Esophagus mucosa (tissue), 1 donor: ENCODE results near the gene HERC6. TPM values are rescaled to one million over a fixed set of nuclear protein-coding genes. Genes with fewer than 3 reads are reported as not detected.
"Not testable (repeated sequence)": the region's sequence is repeated elsewhere in the genome, so short reads cannot be mapped to it uniquely, and the experiment has no call there.

Experiments
- ATAC-seq: fragments of 200-7000 bp; cut with Tn5 transposase; one replicate; pipeline ENCODE4 v1.9.1; 2020
- total RNA-seq: library from RNA; stranded (reverse); gene quantifications from one replicate; pipeline ENCODE4 v1.2.4, GENCODE V29; 2023
- donor health status: DM: yes; HTN: yes; CAD: no.

HERC6 gene
- total RNA-seq: 19.5 TPM

GRCh38 chr4:88378691-88379559, at the start of gene HERC6:
Gene HERC6, plus strand, starts transcription at chr4:88378852. Its CDS starts 70 bp downstream, at chr4:88378922.
- ATAC-seq: peak; percentile 95

- ATAC-seq: peak; percentile 80
Observed at GRCh38 chr4:88333741-88334405, 44.8 kb upstream of the HERC6 start.

- no peak for ATAC-seq
Observed at GRCh38 chr4:88335092-88335665, 43.5 kb upstream of the HERC6 start.

- ATAC-seq: peak; percentile 85
Observed at GRCh38 chr4:88341227-88342192, 37.1 kb upstream of the HERC6 start.

GRCh38 chr4:88346902-88347301, 31.8 kb upstream of the HERC6 start:
- ATAC-seq: not testable (repeated sequence)

GRCh38 chr4:88348761-88349160, 29.9 kb upstream of the HERC6 start:
- ATAC-seq: not testable (repeated sequence)

GRCh38 chr4:88350786-88351185, 27.9 kb upstream of the HERC6 start:
- no peak for ATAC-seq

GRCh38 chr4:88352062-88352740, 26.5 kb upstream of the HERC6 start:
- ATAC-seq: peak; percentile 39

- ATAC-seq: no peak
Observed at GRCh38 chr4:88353324-88353723, 25.3 kb upstream of the HERC6 start.

- ATAC-seq: no peak
Observed at GRCh38 chr4:88356771-88357170, 21.9 kb upstream of the HERC6 start.

GRCh38 chr4:88357262-88357661, 21.4 kb upstream of the HERC6 start:
- no peak for ATAC-seq

- ATAC-seq: no peak
Observed at GRCh38 chr4:88359558-88359957, 19.1 kb upstream of the HERC6 start.

GRCh38 chr4:88360256-88360655, 18.4 kb upstream of the HERC6 start:
- no peak for ATAC-seq

- no peak for ATAC-seq
Observed at GRCh38 chr4:88360791-88361190, 17.9 kb upstream of the HERC6 start.

- not testable (repeated sequence) for ATAC-seq
Observed at GRCh38 chr4:88361217-88361773, 17.4 kb upstream of the HERC6 start.

GRCh38 chr4:88366460-88366859, 12.2 kb upstream of the HERC6 start:
- no peak for ATAC-seq

GRCh38 chr4:88367826-88368225, 10.8 kb upstream of the HERC6 start:
- no peak for ATAC-seq

- not testable (repeated sequence) for ATAC-seq
Observed at GRCh38 chr4:88369180-88369812, 9.4 kb upstream of the HERC6 start.

GRCh38 chr4:88381123-88381522, 2.5 kb downstream of the HERC6 start:
- ATAC-seq: no peak

- ATAC-seq: no peak
Observed at GRCh38 chr4:88382621-88383020, 4.0 kb downstream of the HERC6 start.

GRCh38 chr4:88390128-88390527, 11.5 kb downstream of the HERC6 start:
- no peak for ATAC-seq
